ENCODE results near the gene SH3GL2.
A peak's percentile ranks its signal among the peaks of the same experiment; 100 is the strongest.

The SH3GL2 gene

GRCh38 chr9:17665450-17665849 is 86.6 kb downstream of the SH3GL2 start:
- no peak for DNase-seq

- no peak for DNase-seq
Measured at GRCh38 chr9:17669206-17669605, 90.3 kb downstream of the SH3GL2 start.

DNA sequence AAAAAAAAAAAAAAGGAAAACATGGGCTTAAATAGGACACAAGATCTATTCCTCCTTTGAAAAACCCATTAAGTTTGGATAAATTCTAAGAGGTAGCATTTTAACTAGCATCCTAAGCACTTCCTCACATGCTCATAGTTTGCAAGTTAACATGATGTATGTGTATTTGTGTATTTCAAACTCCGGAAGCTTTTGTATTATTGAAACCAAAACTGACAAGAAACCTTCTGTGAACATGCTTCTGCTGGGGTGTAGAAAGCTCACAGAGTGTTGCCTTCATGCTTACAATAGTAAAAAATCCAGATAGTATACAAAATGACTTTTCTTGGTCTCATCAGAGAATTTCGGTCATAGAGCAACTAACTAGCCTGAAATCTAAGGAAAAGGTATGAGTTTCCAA is 103.8 kb downstream of the SH3GL2 start:
- no peak for DNase-seq

- no peak for DNase-seq
Measured at GRCh38 chr9:17688834-17689233, 110.0 kb downstream of the SH3GL2 start.

DNA sequence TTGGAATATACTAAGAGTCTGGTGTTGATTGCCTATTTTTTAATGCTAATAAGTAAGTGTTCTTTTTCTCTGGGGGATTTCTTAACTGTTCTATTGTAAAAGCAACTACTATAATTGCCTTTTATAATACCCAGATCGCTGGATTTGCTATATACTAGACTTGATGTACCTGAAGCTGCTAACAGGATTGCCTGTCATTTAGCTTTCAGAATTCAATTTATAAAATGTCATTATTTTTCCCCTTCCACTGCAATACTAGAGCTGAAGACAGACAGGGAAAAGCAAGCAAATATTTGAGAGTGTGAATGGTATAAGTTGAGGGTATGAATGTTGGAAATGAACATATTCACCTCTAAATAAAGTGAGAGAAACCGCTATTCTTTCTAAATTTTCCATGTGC is 115.5 kb downstream of the SH3GL2 start:
- DNase-seq: no peak

- no peak for DNase-seq
Measured at GRCh38 chr9:17695482-17695881, 116.6 kb downstream of the SH3GL2 start.

DNA sequence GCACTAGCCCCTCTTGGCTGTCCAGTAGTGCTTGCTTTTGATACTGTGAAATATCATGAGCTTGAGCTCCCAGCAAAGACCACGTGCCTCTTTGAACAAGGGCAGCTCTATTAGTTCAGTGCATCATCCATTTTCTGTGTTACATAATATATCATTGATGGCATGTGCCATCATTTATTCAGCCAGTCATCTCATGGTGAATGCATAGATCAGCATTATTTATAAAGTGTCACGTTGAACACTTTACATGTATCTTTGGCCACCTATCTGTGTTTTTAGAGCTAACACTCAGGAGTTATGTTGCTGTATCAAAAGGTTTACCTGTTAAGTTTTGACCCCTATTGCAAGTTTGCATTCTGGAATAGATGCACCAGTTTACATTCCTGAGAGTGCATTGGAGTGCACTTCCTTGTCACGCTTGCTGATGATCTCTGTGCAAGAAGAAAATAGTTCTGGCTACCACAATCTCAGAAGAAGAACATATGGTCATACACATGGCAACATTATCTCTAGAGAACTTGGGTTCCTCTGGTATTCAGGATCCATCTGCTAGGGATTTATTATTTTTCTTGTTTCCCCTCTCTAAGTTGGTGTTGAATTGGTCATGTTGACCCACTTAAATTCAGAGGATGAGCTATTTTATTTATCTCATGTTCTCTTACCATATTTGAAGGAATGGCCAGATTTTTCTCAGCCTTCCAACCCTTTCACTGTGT is 120.9 kb downstream of the SH3GL2 start:
- no peak for DNase-seq

- no peak for DNase-seq
Measured at GRCh38 chr9:17706347-17706746, 127.5 kb downstream of the SH3GL2 start.

GRCh38 chr9:17719053-17719452 is 140.2 kb downstream of the SH3GL2 start:
- DNase-seq: no peak

- no peak for DNase-seq
Measured at GRCh38 chr9:17721954-17722353, 143.1 kb downstream of the SH3GL2 start.

- no peak for DNase-seq
Measured at GRCh38 chr9:17723656-17724055, 144.8 kb downstream of the SH3GL2 start.

GRCh38 chr9:17725399-17726010 is 146.6 kb downstream of the SH3GL2 start:
- no peak for DNase-seq

- no peak for DNase-seq
Measured at GRCh38 chr9:17726298-17726697, 147.4 kb downstream of the SH3GL2 start.

- DNase-seq: no peak
Measured at GRCh38 chr9:17730899-17731298, 152.0 kb downstream of the SH3GL2 start.

DNA sequence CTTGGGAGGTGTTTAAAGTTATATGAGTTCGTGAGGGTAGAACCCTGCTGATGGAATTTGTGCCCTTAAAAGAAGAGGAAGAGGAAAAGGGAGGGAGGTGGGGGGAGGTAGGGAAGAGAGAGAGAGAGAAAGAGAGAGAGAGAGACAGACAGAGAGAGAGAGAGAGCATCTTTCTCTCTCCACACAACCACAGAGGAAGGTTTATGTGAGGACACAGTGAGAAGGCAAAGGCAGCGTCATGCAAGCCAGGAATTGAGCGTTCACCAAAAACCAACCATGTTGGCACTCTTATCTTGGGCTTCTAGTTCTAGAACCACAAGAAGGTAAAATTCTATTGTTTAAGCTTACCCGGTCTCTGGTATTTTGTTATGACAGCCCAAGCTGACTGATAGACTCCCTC is 152.4 kb downstream of the SH3GL2 start:
- no peak for DNase-seq

- DNase-seq: no peak
Measured at GRCh38 chr9:17734674-17735073, 155.8 kb downstream of the SH3GL2 start.

GRCh38 chr9:17735859-17736258 is 157.0 kb downstream of the SH3GL2 start:
- DNase-seq: no peak

GRCh38 chr9:17739022-17739421 is 160.2 kb downstream of the SH3GL2 start:
- no peak for DNase-seq

DNA sequence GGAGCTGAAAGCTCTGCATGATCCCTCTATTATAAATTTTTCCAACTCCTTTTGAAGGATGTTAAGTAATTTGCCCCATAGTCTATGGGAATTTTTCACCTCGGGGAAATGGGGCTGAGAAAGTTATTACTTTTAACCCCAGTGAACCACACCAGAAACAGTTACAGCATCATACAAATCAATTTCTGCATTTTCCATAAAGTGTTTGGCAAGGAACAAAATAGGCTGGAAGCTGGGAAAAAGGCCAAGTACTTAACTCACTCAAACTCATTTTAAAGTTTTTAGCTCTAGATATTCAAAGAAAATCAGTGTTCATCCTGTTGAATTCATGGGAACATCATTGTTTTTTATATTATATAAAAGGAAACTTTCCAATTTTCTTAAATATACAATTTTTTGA is 160.9 kb downstream of the SH3GL2 start:
- DNase-seq: no peak

DNA sequence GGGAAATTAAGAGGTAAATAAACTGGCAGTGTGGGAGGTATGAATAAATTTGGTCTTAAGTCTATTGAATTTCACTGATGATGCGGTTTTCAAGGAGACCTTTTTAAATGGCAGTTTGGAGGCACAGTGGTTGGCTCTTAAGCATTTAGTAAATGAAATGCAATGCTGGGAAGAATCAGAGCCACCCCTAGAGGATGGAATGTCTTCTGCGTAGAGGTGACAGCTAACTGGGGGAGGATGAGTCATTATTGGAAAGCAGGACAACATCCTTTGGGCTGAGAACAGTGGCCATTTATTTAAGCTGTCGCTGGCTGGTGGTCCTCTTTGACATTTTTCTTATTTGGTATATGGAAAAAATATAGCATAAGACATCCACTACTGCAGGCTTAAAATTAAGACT is 163.2 kb downstream of the SH3GL2 start:
- peak; percentile 5 for DNase-seq

- DNase-seq: peak; percentile 19
Measured at GRCh38 chr9:17744786-17745185, 165.9 kb downstream of the SH3GL2 start.

GRCh38 chr9:17750269-17750668 is 171.4 kb downstream of the SH3GL2 start:
- DNase-seq: no peak

- no peak for DNase-seq
Measured at GRCh38 chr9:17751486-17751885, 172.6 kb downstream of the SH3GL2 start.

DNA sequence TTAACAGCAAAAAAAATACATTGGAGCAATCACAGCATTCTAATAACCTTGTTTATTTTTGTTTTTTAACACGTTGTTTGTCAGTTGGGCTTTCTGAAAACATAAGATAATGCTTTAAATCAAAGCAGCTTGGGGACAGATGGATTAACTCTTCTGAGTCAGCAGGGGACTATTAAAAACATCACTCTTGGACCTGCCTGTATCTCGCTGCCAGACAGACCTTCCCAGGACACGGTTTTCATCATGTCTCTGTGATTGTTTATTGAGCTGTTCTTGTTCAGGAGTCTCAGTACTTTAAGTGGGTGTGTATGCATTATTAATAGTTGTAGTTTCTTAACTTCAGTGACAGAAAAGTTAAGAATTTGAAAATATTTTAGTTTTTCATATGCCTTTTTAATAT is 173.2 kb downstream of the SH3GL2 start:
- no peak for DNase-seq

DNA sequence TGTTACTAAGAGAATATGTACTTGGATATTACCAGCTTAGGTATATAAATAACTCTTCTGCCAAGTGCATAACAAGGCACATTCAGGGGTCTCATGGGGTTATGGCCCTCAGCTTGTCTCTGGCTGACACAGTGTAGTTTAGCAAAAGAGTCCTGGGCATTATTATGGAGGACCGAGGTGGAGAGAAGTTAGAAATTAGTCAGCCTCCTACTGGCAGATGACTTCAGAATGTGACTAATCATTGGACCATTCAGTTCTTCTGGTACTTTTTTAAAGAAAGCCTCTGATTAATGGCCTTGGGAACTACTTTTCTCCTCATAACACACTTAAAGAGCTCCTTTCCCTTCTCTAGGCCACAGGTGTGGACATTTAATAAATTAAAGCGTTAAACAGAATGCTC is 178.9 kb downstream of the SH3GL2 start:
- DNase-seq: no peak

All from fibroblast of skin of back (primary cell).